GF-D8 (cell line): ENCODE data around the gene SYT3.

ENCODE experiments used
- DNase-seq: peaks from one replicate; lab custom pipeline; 2025; lab: John Stamatoyannopoulos, UW

Gene SYT3

GRCh38 chr19:50661766-50662650 is 22.3 kb upstream of the SYT3 start:
- no peak for DNase-seq

- DNase-seq, result no peak
Measured at GRCh38 chr19:50661023-50661422, 21.3 kb upstream of the SYT3 start.

- no peak for DNase-seq
Measured at GRCh38 chr19:50660088-50660366, 20.3 kb upstream of the SYT3 start.

- no peak for DNase-seq
Measured at GRCh38 chr19:50659318-50660087, 19.8 kb upstream of the SYT3 start.

GRCh38 chr19:50658441-50659317 is 19.0 kb upstream of the SYT3 start:
- DNase-seq, result peak; percentile 73

- peak; percentile 99 for DNase-seq
Measured at GRCh38 chr19:50657712-50658440, 18.2 kb upstream of the SYT3 start.

- no peak for DNase-seq
Measured at GRCh38 chr19:50657222-50657669, 17.6 kb upstream of the SYT3 start.

GRCh38 chr19:50654882-50655281 is 15.2 kb upstream of the SYT3 start:
- no peak for DNase-seq

- no peak for DNase-seq
Measured at GRCh38 chr19:50652722-50653121, 13.0 kb upstream of the SYT3 start.

GRCh38 chr19:50651174-50651573 is 11.5 kb upstream of the SYT3 start:
- DNase-seq, result no peak

GRCh38 chr19:50649433-50650391 is 10.0 kb upstream of the SYT3 start, which contains the start of gene C19orf81:
Gene C19orf81, plus strand, starts transcription at chr19:50649445. Its CDS starts 0 bp downstream, at chr19:50649445.
- no peak for DNase-seq

- DNase-seq, result no peak
Measured at GRCh38 chr19:50648659-50649058, 9.0 kb upstream of the SYT3 start.

- DNase-seq, result no peak
Measured at GRCh38 chr19:50647879-50648615, 8.4 kb upstream of the SYT3 start.

- DNase-seq, result no peak
Measured at GRCh38 chr19:50646074-50646807, 6.6 kb upstream of the SYT3 start.

GRCh38 chr19:50645107-50645506 is 5.4 kb upstream of the SYT3 start:
- DNase-seq, result no peak

GRCh38 chr19:50644315-50644915 is 4.7 kb upstream of the SYT3 start:
- DNase-seq, result no peak

- DNase-seq, result no peak
Measured at GRCh38 chr19:50640368-50640767, 687 bp upstream of the SYT3 start.

- no peak for DNase-seq
Measured at GRCh38 chr19:50638600-50638999, 1.1 kb downstream of the SYT3 start.
